ENCODE results near the gene PRXL2C. TPM values are rescaled to one million over a fixed set of nuclear protein-coding genes. Genes with fewer than 3 reads are reported as not detected.

Gene PRXL2C
- total RNA-seq, 3 donors from 2014 or later, result 14.3 to 26.1 (median 16.1) TPM

DNA sequence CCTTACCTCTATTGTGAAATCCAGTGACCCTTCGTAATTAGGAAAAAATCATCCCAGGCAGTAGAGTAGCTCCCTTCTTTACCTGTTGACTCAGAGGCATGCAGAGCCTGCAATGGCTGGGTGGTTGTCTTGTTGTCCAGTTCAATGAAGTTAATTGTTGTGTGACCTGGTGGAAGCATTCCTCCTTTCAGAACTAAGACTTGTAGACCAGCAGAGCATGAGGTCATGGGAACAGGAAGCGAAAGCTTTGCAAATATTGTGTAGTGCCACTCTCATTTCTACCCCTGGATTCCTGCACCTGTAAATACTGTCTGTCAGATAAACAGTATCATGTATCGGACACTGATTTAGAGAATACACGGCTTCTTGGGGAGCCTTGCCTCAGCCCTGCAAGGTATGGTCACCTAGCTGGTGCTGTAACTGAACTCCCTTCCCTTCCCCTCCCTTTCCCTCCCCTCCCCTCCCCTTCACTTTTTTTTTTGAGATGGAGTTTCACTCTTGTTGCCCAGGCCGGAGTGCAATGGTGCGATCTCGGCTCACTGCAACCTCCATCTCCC, 5.7 kb upstream of the PRXL2C start:
- Histone ChIP-seq H3K9me3 (no peaks in the 10 kb centered on the region), H3K4me3 (no peak overlapping the region), H3K27ac (no peak overlapping the region), H3K4me1 (no peaks in the 10 kb centered on the region), H3K36me3 (no peaks in the 10 kb centered on the region), H3K27me3 (no peaks in the 10 kb centered on the region)
- intact Hi-C loops (cut with DNase I; ENCODE audit: low total_unique reads), result no loop called here
- DNase-seq (ENCODE audit: low spot score in 2 of 2), result no peak
- TF ChIP-seq, protein P1, sequence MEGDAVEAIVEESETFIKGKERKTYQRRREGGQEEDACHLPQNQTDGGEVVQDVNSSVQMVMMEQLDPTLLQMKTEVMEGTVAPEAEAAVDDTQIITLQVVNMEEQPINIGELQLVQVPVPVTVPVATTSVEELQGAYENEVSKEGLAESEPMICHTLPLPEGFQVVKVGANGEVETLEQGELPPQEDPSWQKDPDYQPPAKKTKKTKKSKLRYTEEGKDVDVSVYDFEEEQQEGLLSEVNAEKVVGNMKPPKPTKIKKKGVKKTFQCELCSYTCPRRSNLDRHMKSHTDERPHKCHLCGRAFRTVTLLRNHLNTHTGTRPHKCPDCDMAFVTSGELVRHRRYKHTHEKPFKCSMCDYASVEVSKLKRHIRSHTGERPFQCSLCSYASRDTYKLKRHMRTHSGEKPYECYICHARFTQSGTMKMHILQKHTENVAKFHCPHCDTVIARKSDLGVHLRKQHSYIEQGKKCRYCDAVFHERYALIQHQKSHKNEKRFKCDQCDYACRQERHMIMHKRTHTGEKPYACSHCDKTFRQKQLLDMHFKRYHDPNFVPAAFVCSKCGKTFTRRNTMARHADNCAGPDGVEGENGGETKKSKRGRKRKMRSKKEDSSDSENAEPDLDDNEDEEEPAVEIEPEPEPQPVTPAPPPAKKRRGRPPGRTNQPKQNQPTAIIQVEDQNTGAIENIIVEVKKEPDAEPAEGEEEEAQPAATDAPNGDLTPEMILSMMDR (IDR thresholded peaks at IDR 0.05), result no peak
- TF ChIP-seq POLR2AphosphoS5 (IDR thresholded peaks at IDR 0.05) (no peak), POLR2A (IDR thresholded peaks at IDR 0.05) (no peak)

DNA sequence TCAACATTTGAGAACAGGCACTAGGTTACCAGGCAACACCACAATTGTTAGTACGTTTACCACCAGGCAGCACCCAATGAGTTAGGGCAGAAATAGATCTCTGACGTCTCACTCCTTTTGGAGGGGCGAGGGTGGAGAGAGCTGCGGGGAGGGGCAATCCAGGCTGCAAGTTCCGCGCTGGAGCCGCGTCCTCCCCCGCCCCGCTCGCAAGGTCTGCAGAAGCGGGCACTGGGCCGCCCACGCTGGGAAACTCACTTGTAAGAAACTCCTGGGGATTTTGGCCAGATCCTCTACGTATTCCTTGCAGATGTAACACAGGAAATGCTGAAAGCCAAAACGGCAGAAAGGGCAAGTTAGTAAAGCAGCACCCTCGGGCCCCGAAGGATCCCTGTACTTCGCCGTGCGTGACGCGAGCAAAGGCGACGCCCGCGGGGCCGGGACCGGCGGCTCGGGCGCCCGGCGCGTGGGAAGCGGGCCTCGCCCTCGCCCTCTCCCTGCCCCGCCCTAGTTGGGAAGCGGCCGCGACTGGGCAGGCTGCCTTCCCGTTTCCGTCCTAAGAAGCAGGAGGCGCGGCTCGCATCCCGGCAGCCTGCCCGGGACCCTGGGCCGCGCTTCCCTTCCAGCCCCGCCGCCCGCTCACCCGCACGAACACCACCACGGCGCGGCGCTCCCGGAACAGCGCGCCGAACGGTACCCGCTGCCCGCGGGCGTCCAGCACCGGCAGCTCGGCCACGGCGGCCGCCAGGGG, 493 bp downstream of the PRXL2C start:
- intact Hi-C loops (cut with DNase I; ENCODE audit: low total_unique reads), result no loop called here
- DNase-seq (ENCODE audit: low spot score in 2 of 2), result peak; percentile 65 to 76
- no peak for TF ChIP-seq POLR2A (IDR thresholded peaks at IDR 0.05)
- TF ChIP-seq POLR2AphosphoS5 (IDR thresholded peaks at IDR 0.05), result peak; percentile 44 to 64 (median 54)
- TF ChIP-seq, protein P1 (IDR thresholded peaks at IDR 0.05), result peak in 1 of 3 donors; percentile 30
- Histone ChIP-seq H3K27ac (peak overlapping the region; percentile 95 to 100), H3K9me3 (no peaks in the 10 kb centered on the region), H3K27me3 (no peaks in the 10 kb centered on the region), H3K4me1 (no peaks in the 10 kb centered on the region), H3K36me3 (no peaks in the 10 kb centered on the region), H3K4me3 (peak overlapping the region; percentile 57 to 86 (median 72))

DNA sequence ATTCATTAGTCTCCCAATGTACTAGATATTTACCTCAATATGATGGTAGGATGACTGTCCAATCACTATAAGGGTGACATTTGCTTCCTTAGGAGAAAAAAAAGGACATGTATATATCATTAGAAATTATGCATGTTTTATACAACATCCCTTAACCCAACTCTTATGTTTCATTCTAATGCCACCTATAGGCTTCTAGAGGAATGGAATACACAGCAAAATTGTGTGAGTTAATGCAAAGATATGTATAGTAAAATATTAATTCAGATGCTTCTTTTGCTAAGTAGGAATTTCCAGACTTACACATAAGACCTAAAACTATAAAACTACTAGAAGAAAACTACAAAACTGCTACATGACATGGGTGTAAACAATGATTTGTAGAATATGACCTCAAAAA, 3.5 kb downstream of the PRXL2C start:
- no peaks in the 10 kb centered on the region for H3K4me1 ChIP-seq
- no peaks in the 10 kb centered on the region for H3K27me3 ChIP-seq
- intact Hi-C loops (cut with DNase I; ENCODE audit: low total_unique reads), result no loop called here
- no peaks in the 10 kb centered on the region for H3K9me3 ChIP-seq
- no peak for DNase-seq (ENCODE audit: low spot score in 2 of 2)
- TF ChIP-seq, protein P1 (IDR thresholded peaks at IDR 0.05), result peak in 1 of 3 donors; percentile 8
- TF ChIP-seq POLR2AphosphoS5 (IDR thresholded peaks at IDR 0.05), result no peak
- TF ChIP-seq POLR2A (IDR thresholded peaks at IDR 0.05), result no peak
- H3K36me3 ChIP-seq, result no peaks in the 10 kb centered on the region
- no peak overlapping the region for H3K4me3 ChIP-seq
- no peak overlapping the region for H3K27ac ChIP-seq

DNA sequence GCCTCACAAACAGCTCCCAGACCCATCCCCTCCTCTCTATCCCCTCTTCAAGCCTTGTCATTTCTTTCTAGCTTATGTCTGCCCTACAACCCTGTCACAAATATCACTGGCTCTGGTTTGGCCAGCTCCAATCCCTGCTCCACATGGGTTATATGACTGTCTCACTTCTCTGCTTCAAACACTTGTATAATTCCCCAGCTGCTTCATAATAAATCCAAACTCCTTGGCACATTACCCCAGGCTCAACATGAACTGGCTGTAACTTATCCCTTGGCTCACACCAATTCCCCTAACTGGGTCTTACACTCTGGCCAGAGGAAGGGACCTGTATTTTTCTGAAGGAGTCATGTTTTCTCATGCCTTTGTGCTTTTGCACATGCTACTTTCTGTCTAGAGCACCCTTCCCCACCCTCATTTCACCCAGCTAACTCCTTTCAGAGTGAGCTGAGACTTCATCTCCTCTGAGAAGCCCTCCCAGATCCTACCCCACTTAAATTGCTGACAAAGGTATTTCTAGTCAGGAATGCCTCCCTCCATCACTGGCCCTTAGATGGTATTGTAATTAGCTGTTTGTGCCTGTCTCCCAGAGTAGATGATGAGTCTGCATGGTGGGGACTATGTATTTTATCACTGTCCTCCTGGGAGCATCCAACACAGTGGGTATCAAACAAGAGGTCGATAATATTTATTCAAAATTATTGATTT, 5.3 kb downstream of the PRXL2C start:
- H3K36me3 ChIP-seq, result no peaks in the 10 kb centered on the region
- intact Hi-C loops (cut with DNase I; ENCODE audit: low total_unique reads), result no loop called here
- no peak overlapping the region for H3K4me3 ChIP-seq

More for the DNA sequence above, 5.3 kb downstream of the PRXL2C start:
- no peak for DNase-seq (ENCODE audit: low spot score in 2 of 2)
- Histone ChIP-seq H3K27ac (peak overlapping the region in 1 of 2 donors; percentile 12), H3K4me1 (no peaks in the 10 kb centered on the region), H3K27me3 (no peaks in the 10 kb centered on the region), H3K9me3 (no peaks in the 10 kb centered on the region)
- TF ChIP-seq POLR2AphosphoS5 (IDR thresholded peaks at IDR 0.05) (no peak), POLR2A (IDR thresholded peaks at IDR 0.05) (no peak)
- TF ChIP-seq, protein P1 (IDR thresholded peaks at IDR 0.05), result no peak

Data from breast epithelium (tissue), 4 donors.